Testis (tissue), 3 donors: ENCODE measurements around the gene MICAL1. TPM values are rescaled to one million over a fixed set of nuclear protein-coding genes. Genes with fewer than 3 reads are reported as not detected.
A peak's percentile ranks its signal among the peaks of the same experiment; 100 is the strongest.

Source experiments
- DNase-seq: peaks from one replicate; pipeline ENCODE4 v3.0.0-alpha.2; 2019
- H3K27ac ChIP-seq, 2 donors: fragments of 200-600 bp; sonication (generic); one replicate each; pipeline ENCODE4 v1.5.1; 2019
- H3K27me3 ChIP-seq: fragments of 200-600 bp; sonication (generic); one replicate; pipeline ENCODE4 v1.5.1; 2019
- H3K36me3 ChIP-seq: fragments of 200-600 bp; sonication (generic); one replicate; pipeline ENCODE4 v1.5.1; 2017; ENCODE audit warnings: low read depth; ENCODE audit errors: missing control alignments
- H3K4me1 ChIP-seq: fragments of 200-600 bp; sonication (generic); one replicate; pipeline ENCODE4 v1.5.1; 2019
- H3K4me3 ChIP-seq, 2 donors: fragments of 200-600 bp; sonication (generic); one replicate each; pipeline ENCODE4 v1.5.1; 2017 to 2019
- H3K9me3 ChIP-seq: fragments of 200-600 bp; sonication (generic); one replicate; pipeline ENCODE4 v1.5.1; 2017
- POLR2A ChIP-seq: fragments of 450-650 bp; IDR thresholded peaks from one replicate; pipeline ENCODE4 v1.6.1; 2017; ENCODE audit warnings: antibody characterized with exemption, mild to moderate bottlenecking, moderate library complexity
- WGBS, 2 donors: methylation state at CpG; one replicate each; pipeline ENCODE4 v1.1.5; 2018; 5-methylcytosine and 5-hydroxymethylcytosine counted together
- intact Hi-C: fragments of 100-400 bp; cut with DNase I; formaldehyde crosslinking; loops from one replicate; pipeline ENCODE4 v1.15.1; 2023; ENCODE audit warnings: low total_unique reads
- polyA plus RNA-seq: library from polyadenylated mRNA; stranded (reverse); fragments of 350-450 nt; fragmentation: Illumina TruSeq; extraction: RNeasy Lipid Tissue Mini Kit (QIAGEN cat#74804); gene quantifications from one replicate; pipeline ENCODE4 v1.2.3, GENCODE V29; 2014; ENCODE audit warnings: low read depth, low replicate concordance; ENCODE audit not compliant: insufficient read depth
- total RNA-seq, 2 donors: library from RNA; depleted of rRNA; stranded (reverse); fragments of >200 nt; gene quantifications; one replicate each; pipeline ENCODE4 v1.2.3, GENCODE V29; 2016
- TF ChIP-seq, protein P1 (sequence below), 3 experiments: fragments of 450-650 bp in 2 of 3; fragments of 200-600 bp in 1 of 3; sonication (generic) in 1 of 3; IDR thresholded peaks; one replicate each; pipeline ENCODE4 v1.5.1; 2016 to 2019; ENCODE audit warnings: antibody characterized with exemption in 3 of 3, mild to moderate bottlenecking in 2 of 3, moderate library complexity in 1 of 3

The MICAL1 gene
- total and polyA plus RNA-seq, 3 donors from 2014 or later = 34.6 to 61.9 (median 50.3) TPM

DNA sequence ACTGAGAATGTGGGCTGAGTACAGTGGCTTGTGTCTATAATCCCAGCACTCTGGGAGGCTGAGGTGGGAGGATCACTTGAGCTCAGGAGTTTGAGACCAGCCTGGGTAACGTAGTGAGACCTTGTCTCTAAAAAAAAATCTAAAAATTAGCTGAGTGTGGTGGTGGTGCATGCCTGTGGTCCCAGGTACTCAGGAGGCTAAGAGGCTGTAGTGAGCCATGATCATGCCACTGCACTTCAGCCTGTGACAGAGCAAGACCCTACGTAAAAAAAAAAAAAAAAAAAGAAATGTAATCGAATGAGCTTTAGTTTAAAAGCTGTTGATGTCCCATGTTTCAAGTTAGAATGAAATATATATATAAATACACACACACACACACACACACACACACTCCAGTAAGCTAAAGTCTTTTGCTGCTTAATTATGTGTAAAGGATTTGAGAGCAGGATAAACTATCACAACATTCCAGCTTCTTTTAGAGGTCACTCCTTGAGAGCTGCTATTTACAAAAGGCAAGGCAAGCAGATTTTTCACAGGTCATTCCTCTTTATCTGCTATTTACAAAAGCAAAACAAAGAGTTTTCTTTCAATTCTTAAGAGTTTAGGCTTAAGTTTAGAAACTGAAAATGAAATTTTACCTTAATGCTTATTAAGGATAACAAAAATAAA is 4.7 kb upstream of the MICAL1 start:
- 68 to 70% methylated on average over 3 of the region's 3 CpGs for WGBS, 2 donors

DNA sequence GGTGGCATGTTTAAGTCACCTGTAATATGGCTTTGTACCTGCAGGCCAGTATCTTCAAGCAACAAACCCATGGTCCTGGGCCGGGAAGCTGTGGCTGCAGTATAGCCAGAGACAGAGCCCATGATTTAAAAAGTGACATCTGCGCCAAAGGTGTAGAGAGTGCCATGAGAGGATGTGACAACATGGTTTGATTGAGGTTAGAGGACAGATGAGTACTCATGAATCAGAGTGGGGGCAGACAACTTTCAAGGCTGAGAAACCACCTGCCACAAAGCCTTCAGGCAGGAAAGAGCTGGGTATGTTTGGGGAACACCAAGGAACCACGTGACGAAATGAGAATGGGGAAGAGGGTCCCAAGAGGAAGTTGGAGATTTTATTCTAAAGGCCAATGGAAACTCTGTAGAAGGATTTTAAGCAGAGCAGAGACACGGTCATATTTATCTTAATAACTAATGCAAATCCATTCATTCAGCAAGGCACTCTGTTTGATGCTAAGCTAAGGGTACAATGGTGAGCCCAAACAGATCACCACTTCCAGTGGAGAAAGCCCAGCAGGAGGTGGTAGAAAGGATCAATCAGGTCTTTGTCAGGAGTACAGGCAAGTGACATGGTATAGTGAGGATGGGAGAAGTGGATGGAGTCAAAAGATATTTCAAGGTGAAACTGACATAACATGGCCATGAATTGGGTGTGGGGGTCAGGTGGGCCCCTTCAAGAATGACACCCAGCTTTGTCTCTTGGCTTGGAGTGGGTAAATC is 3.4 kb upstream of the MICAL1 start:
- intact Hi-C loops = no loop called here
- H3K4me1 ChIP-seq = peaks cover 15% of the 10 kb centered on the region
- no peak overlapping the region for H3K4me3 ChIP-seq
- H3K36me3 ChIP-seq = no peaks in the 10 kb centered on the region
- no peak overlapping the region for H3K27ac ChIP-seq
- TF ChIP-seq, protein P1, sequence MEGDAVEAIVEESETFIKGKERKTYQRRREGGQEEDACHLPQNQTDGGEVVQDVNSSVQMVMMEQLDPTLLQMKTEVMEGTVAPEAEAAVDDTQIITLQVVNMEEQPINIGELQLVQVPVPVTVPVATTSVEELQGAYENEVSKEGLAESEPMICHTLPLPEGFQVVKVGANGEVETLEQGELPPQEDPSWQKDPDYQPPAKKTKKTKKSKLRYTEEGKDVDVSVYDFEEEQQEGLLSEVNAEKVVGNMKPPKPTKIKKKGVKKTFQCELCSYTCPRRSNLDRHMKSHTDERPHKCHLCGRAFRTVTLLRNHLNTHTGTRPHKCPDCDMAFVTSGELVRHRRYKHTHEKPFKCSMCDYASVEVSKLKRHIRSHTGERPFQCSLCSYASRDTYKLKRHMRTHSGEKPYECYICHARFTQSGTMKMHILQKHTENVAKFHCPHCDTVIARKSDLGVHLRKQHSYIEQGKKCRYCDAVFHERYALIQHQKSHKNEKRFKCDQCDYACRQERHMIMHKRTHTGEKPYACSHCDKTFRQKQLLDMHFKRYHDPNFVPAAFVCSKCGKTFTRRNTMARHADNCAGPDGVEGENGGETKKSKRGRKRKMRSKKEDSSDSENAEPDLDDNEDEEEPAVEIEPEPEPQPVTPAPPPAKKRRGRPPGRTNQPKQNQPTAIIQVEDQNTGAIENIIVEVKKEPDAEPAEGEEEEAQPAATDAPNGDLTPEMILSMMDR (IDR thresholded peaks at IDR 0.05) = no peak
- no peak for TF ChIP-seq POLR2A
- H3K9me3 ChIP-seq = no peaks in the 10 kb centered on the region
- WGBS, 2 donors = 83 to 85% methylated on average over 5 of the region's 5 CpGs
- H3K27me3 ChIP-seq = no peaks in the 10 kb centered on the region
- no peak for DNase-seq

More for the DNA sequence above, 4.7 kb upstream of the MICAL1 start:
- Histone ChIP-seq H3K9me3 (no peaks in the 10 kb centered on the region), H3K4me1 (peaks cover 8% of the 10 kb centered on the region), H3K36me3 (no peaks in the 10 kb centered on the region), H3K27ac (peak overlapping the region in 1 of 2 donors; percentile 51), H3K27me3 (no peaks in the 10 kb centered on the region), H3K4me3 (no peak overlapping the region)
- TF ChIP-seq, protein P1 (IDR thresholded peaks at IDR 0.05) = no peak
- no peak for TF ChIP-seq POLR2A
- intact Hi-C loops = no loop called here
- DNase-seq = no peak

DNA sequence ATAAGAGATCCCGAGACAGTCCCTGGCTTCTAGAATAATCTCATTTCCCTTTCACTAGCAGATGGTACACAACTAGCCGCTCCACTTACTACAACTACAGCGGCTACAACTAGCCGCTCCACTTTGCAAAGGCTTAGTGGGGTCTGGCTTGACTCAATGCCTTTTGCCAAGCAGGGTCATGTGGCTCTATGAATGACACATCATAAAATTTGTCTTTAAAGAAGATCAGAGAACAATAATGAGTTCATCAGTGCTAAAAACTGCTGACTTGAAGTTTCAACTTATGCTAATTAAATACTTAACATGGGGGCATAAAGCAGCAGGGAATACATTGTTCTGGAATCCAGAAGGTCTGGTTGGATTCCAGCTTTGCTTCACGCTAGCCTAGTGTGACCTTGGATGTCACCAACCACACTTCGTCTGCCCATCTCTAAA is 2.0 kb upstream of the MICAL1 start:
- TF ChIP-seq, protein P1 (IDR thresholded peaks at IDR 0.05) = no peak
- TF ChIP-seq POLR2A = no peak
- intact Hi-C loops = no loop called here
- no peaks in the 10 kb centered on the region for H3K36me3 ChIP-seq
- no peak for DNase-seq
- peak overlapping the region; percentile 50 to 91 for H3K27ac ChIP-seq
- H3K9me3 ChIP-seq = no peaks in the 10 kb centered on the region
- 64 to 70% methylated on average over 6 of the region's 6 CpGs for WGBS, 2 donors
- no peak overlapping the region for H3K4me3 ChIP-seq
- H3K27me3 ChIP-seq = no peaks in the 10 kb centered on the region
- H3K4me1 ChIP-seq = peaks cover 19% of the 10 kb centered on the region

DNA sequence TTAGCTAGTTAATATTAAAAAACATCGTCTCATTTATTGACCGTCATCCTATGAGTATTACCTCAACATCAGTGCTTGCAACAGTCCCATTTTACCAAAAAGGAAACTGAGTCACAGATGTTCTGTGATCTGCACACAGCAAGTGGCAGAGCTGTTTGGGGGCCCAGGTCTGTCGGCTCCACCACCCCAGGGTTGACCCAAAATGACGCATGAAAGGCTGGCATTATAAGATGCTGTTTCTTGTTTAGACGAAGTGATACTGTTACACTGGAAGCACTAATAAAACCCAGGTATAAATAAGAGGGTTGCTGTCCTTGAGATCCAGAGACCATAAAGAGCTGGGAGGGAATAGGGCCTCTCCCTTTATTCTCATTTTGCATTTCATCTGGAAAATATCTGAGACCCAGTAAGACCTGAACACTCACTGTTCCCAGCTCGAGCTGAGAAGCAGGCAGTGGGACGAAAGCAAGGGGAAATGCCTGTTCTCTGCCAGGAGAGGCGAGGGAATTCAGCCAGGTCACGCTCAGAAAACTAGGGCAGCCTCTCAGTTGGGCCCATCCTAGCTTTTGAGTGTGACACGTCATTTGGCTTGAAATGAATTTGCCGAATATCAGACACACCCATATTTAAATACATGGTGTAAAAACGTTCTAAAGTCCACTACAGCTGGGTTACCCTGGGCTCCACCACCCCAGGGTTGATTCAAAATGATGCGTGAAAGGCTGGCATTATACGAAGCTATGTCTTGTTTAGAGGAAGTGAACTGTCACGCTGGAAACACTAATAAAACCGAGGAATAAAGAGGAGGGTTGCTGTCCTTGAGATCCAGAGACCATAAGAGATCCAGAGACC is 1.4 kb upstream of the MICAL1 start:
- H3K27ac ChIP-seq = peak overlapping the region; percentile 50 to 91
- peak overlapping the region; percentile 72 to 86 for H3K4me3 ChIP-seq

More for the DNA sequence above, 1.4 kb upstream of the MICAL1 start:
- TF ChIP-seq POLR2A = no peak
- TF ChIP-seq, protein P1 (IDR thresholded peaks at IDR 0.05) = no peak
- intact Hi-C loops = no loop called here
- 45 to 46% methylated on average over 16 of the region's 16 CpGs for WGBS, 2 donors
- Histone ChIP-seq H3K4me1 (peaks cover 19% of the 10 kb centered on the region), H3K36me3 (no peaks in the 10 kb centered on the region), H3K27me3 (no peaks in the 10 kb centered on the region), H3K9me3 (no peaks in the 10 kb centered on the region)
- DNase-seq = peak; percentile 74
